SK-N-SH (cell line): ENCODE measurements around the gene ZNF184. TPM values are rescaled to one million over a fixed set of nuclear protein-coding genes. Genes with fewer than 3 reads are reported as not detected.

Experiments
- CTCF ChIA-PET: fragments of 300-600, 350-600 bp; formaldehyde crosslinking; extraction: SDS; loops from one replicate; lab custom pipeline; 2021; lab: Yijun Ruan, JAX
- POLR2A ChIA-PET: fragments of 350-600 bp; sonication (Branson Sonifier 250); formaldehyde crosslinking; extraction: SDS; loops from one replicate; lab custom pipeline; 2020; ENCODE audit warnings: antibody characterized with exemption, inconsistent platforms; lab: Yijun Ruan, JAX
- DNase-seq: peaks from one replicate; pipeline ENCODE4 v3.0.0; 2012
- H2AFZ ChIP-seq: fragments of 200-600 bp; sonication (generic); 2 replicates; pipeline ENCODE4 v1.8.1; 2016; ENCODE audit warnings: antibody characterized with exemption, mild to moderate bottlenecking, low read depth
- H3F3A ChIP-seq: fragments of 200-600 bp; sonication (generic); replicated peaks from 2 replicates; pipeline ENCODE3; 2016; ENCODE audit warnings: antibody characterized with exemption, mild to moderate bottlenecking; ENCODE audit not compliant: insufficient read depth
- H3K27ac ChIP-seq, 2 experiments: fragments of 200-500 bp in 1 of 2; fragments of 200-600 bp in 1 of 2; sonication (Bioruptor generic) in 1 of 2; sonication (generic), shearing (Covaris generic) in 1 of 2; 2 replicates each; pipeline versions ENCODE4 v1.5.1 to v1.6.1; 2014 to 2016; ENCODE audit warnings: low read depth in 2 of 2, inconsistent platforms in 1 of 2, low read length in 1 of 2, mild to moderate bottlenecking in 1 of 2, mixed read lengths in 1 of 2
- H3K27me3 ChIP-seq: fragments of 200-600 bp; sonication (generic), shearing (Covaris generic); 2 replicates; pipeline ENCODE4 v1.6.1; 2016; ENCODE audit warnings: mixed run types; ENCODE audit not compliant: insufficient read depth
- H3K36me3 ChIP-seq, 2 experiments: fragments of 200-500 bp in 1 of 2; fragments of 200-600 bp in 1 of 2; sonication (Bioruptor generic) in 1 of 2; sonication (generic) in 1 of 2; replicated peaks in 1 of 2; 2 replicates each; pipeline versions ENCODE3 to v1.5.1; 2014 to 2016; ENCODE audit warnings: low read length in 1 of 2, mild to moderate bottlenecking in 1 of 2; ENCODE audit not compliant: insufficient read depth in 2 of 2, control insufficient read depth in 1 of 2
- H3K4me1 ChIP-seq, 2 experiments: fragments of 200-500 bp in 1 of 2; fragments of 200-600 bp in 1 of 2; sonication (Bioruptor generic) in 1 of 2; sonication (generic), shearing (Covaris generic) in 1 of 2; 2 replicates each; pipeline versions ENCODE4 v1.5.1 to v1.6.1; 2014 to 2016; ENCODE audit warnings: low read depth in 1 of 2, low read length in 1 of 2, mixed run types in 1 of 2; ENCODE audit not compliant: insufficient read depth in 2 of 2, control insufficient read depth in 1 of 2
- H3K4me2 ChIP-seq: fragments of 200-600 bp; sonication (generic), shearing (Covaris generic); 2 replicates; pipeline ENCODE4 v1.6.1; 2017; ENCODE audit warnings: mixed run types
- H3K4me3 ChIP-seq, 2 experiments: fragments of 200-500 bp in 1 of 2; fragments of 200-600 bp in 1 of 2; sonication (Bioruptor generic) in 1 of 2; sonication (generic), shearing (Covaris generic) in 1 of 2; 2 replicates each; pipeline versions ENCODE4 v1.5.1 to v1.8.1; 2014 to 2016; ENCODE audit warnings: low read depth in 2 of 2, inconsistent platforms in 1 of 2, low read length in 1 of 2, mild to moderate bottlenecking in 1 of 2, mixed read lengths in 1 of 2, moderate library complexity in 1 of 2
- H3K79me2 ChIP-seq: fragments of 200-600 bp; sonication (generic); 2 replicates; pipeline ENCODE4 v1.8.1; 2017; ENCODE audit warnings: mild to moderate bottlenecking; ENCODE audit not compliant: insufficient read depth
- H3K9ac ChIP-seq: fragments of 200-600 bp; sonication (generic); 2 replicates; pipeline ENCODE4 v1.6.1; 2017; ENCODE audit warnings: mixed run types
- H3K9me2 ChIP-seq: fragments of 200-600 bp; sonication (generic); 2 replicates; pipeline ENCODE4 v1.6.1; 2017; ENCODE audit warnings: mixed run types
- H3K9me3 ChIP-seq: fragments of 200-600 bp; sonication (generic); 2 replicates; pipeline ENCODE4 v1.6.1; 2017; ENCODE audit warnings: mixed run types, mild to moderate bottlenecking, moderate library complexity
- H4K20me1 ChIP-seq: fragments of 200-600 bp; sonication (generic); 2 replicates; pipeline ENCODE4 v1.6.1; 2017; ENCODE audit warnings: mild to moderate bottlenecking, mixed run types; ENCODE audit not compliant: insufficient read depth
- CHD2 ChIP-seq: fragments of 150-350 bp; IDR thresholded peaks from 2 replicates; pipeline ENCODE4 v1.6.1; 2018; ENCODE audit warnings: low read length; ENCODE audit not compliant: partially characterized antibody
- ELF1 ChIP-seq: IDR thresholded peaks from 2 replicates; pipeline ENCODE4 v1.4.0; 2012
- EP300 ChIP-seq, 2 experiments: IDR thresholded peaks; 2 replicates each; pipeline versions ENCODE4 v1.4.0 to v1.6.1; 2012; ENCODE audit warnings: borderline replicate concordance in 1 of 2, low read depth in 1 of 2, low read length in 1 of 2
- FOXM1 ChIP-seq: IDR thresholded peaks from 2 replicates; pipeline ENCODE4 v1.4.0; 2012; ENCODE audit warnings: low read depth, mild to moderate bottlenecking
- GATA2 ChIP-seq: sonication (generic); formaldehyde crosslinking; IDR thresholded peaks from 2 replicates; pipeline ENCODE4 v1.5.0; 2020; ENCODE audit warnings: mild to moderate bottlenecking, missing genetic modification reagents
- JUND ChIP-seq: IDR thresholded peaks from 2 replicates; pipeline ENCODE4 v1.4.0; 2012
- MEF2A ChIP-seq: IDR thresholded peaks from 2 replicates; pipeline ENCODE4 v1.4.0; 2012; ENCODE audit warnings: low read depth, borderline replicate concordance
- MXI1 ChIP-seq: IDR thresholded peaks from 2 replicates; pipeline ENCODE4 v1.6.1; 2012; ENCODE audit warnings: mild to moderate bottlenecking, low read depth, low read length, improper control_type of control experiment
- NFIC ChIP-seq: IDR thresholded peaks from 2 replicates; pipeline ENCODE4 v1.4.0; 2012; ENCODE audit warnings: borderline replicate concordance
- NRF1 ChIP-seq: IDR thresholded peaks from 2 replicates; pipeline ENCODE4 v1.6.1; 2012; ENCODE audit warnings: low read depth, mild to moderate bottlenecking, low read length
- POLR2AphosphoS5 ChIP-seq: IDR thresholded peaks from 2 replicates; pipeline ENCODE4 v1.6.1; 2012; ENCODE audit warnings: low read depth, low read length
- RAD21 ChIP-seq: IDR thresholded peaks from 2 replicates; pipeline ENCODE4 v1.6.1; 2012; ENCODE audit warnings: mild to moderate bottlenecking, low read length
- RCOR1 ChIP-seq: fragments of 150-350 bp; IDR thresholded peaks from 2 replicates; pipeline ENCODE4 v1.6.1; 2017; ENCODE audit warnings: antibody characterized with exemption, low read length
- RFX5 ChIP-seq: IDR thresholded peaks from 2 replicates; pipeline ENCODE4 v1.6.1; 2012; ENCODE audit warnings: mild to moderate bottlenecking, improper control_type of control experiment, low read length
- RXRA ChIP-seq: IDR thresholded peaks from 2 replicates; pipeline ENCODE4 v1.4.0; 2012; ENCODE audit warnings: low read depth, mild to moderate bottlenecking, borderline replicate concordance
- SIN3A ChIP-seq: IDR thresholded peaks from 2 replicates; pipeline ENCODE4 v1.6.1; 2012; ENCODE audit warnings: low read depth, mild to moderate bottlenecking, low read length, moderate library complexity, borderline replicate concordance
- SMC3 ChIP-seq: IDR thresholded peaks from 2 replicates; pipeline ENCODE4 v1.6.1; 2012; ENCODE audit warnings: low read depth, low read length, improper control_type of control experiment
- TAF1 ChIP-seq: IDR thresholded peaks from 2 replicates; pipeline ENCODE4 v1.6.1; 2012; ENCODE audit warnings: low read depth, mild to moderate bottlenecking, low read length, moderate library complexity, borderline replicate concordance
- TCF12 ChIP-seq: IDR thresholded peaks from 2 replicates; pipeline ENCODE4 v1.4.0; 2012
- TEAD4 ChIP-seq: IDR thresholded peaks from 2 replicates; pipeline ENCODE4 v1.4.0; 2012; ENCODE audit warnings: mild to moderate bottlenecking, borderline replicate concordance; ENCODE audit not compliant: insufficient read depth
- USF2 ChIP-seq: fragments of 150-350 bp; IDR thresholded peaks from 2 replicates; pipeline ENCODE4 v1.6.1; 2017; ENCODE audit warnings: antibody characterized with exemption, low read length, low read depth, borderline replicate concordance
- WGBS: methylation state at CpG from one replicate; pipeline ENCODE4 v1.1.6; 2017; ENCODE audit warnings: low lambda C conversion rate; 5-methylcytosine and 5-hydroxymethylcytosine counted together
- polyA plus RNA-seq, 3 experiments: library from polyadenylated mRNA; depleted of rRNA; stranded (reverse); fragments of >200 nt; gene quantifications; 2 replicates each; pipeline ENCODE4 v1.2.3, GENCODE V29; 2012
- TF ChIP-seq, protein P1 (sequence below): IDR thresholded peaks from 2 replicates; pipeline ENCODE4; 2012

ZNF184 gene
- polyA plus RNA-seq, 1 of the 3 experiments (the other 2 are of a cell fraction): 1.6 TPM

GRCh38 chr6:27468334-27468733 is 4.6 kb downstream of the ZNF184 start:
- H3K27ac ChIP-seq: no peak overlapping the region
- no peak overlapping the region for H3K4me3 ChIP-seq
- no peaks in the 10 kb centered on the region for H3K9me2 ChIP-seq
- POLR2A ChIA-PET: no interaction called here
- peaks cover 8% of the 10 kb centered on the region for H3F3A ChIP-seq
- peaks cover 36 to 56% of the 10 kb centered on the region in 2 experiments for H3K36me3 ChIP-seq
- no peak overlapping the region for H2AFZ ChIP-seq
- no peak overlapping the region for H3K9ac ChIP-seq
- DNase-seq: no peak
- no peaks in the 10 kb centered on the region for H4K20me1 ChIP-seq
- H3K4me1 ChIP-seq: peaks cover 0 to 8% of the 10 kb centered on the region in 2 experiments; a peak in 3 of 4 replicates
- no peak for TF ChIP-seq SIN3A
- TF ChIP-seq RCOR1: no peak
- no peak for TF ChIP-seq TEAD4
- TF ChIP-seq ELF1: no peak
- TF ChIP-seq, all 33 proteins: peak for 0
- Histone ChIP-seq H3K27me3 (no peaks in the 10 kb centered on the region), H3K4me2 (no peak overlapping the region), H3K9me3 (peaks cover 5% of the 10 kb centered on the region; the same call in 1 of the 2 replicates), H3K79me2 (peaks cover 35% of the 10 kb centered on the region)
- CTCF ChIA-PET: no interaction called here

DNA sequence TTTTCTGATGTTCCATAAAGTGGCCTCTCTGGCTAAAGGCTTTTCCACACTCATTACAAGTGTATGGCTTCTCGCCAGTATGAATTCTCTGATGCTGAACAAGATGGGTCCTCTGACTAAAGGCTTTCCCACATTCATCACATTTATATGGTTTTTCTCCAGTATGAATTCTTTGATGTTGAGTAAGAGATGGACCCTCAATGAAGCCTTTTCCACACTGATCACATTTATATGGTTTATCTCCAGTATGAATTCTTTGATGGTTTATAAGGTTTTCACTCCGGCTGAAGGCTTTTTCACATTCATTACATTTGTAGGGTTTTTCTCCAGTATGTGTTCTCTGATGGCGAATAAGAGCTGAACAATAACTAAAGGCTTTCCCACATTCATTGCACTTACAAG is 20.4 kb downstream of the ZNF184 start:
- no peaks in the 10 kb centered on the region for H3K79me2 ChIP-seq
- peaks cover 60% of the 10 kb centered on the region for H3K9me3 ChIP-seq
- no peak for DNase-seq
- TF ChIP-seq MXI1 (no peak), POLR2AphosphoS5 (no peak), TAF1 (no peak), USF2 (no peak), ELF1 (no peak), TEAD4 (no peak), CHD2 (no peak)
- H3F3A ChIP-seq: no peaks in the 10 kb centered on the region
- peaks cover 70 to 87% of the 10 kb centered on the region in 2 experiments for H3K36me3 ChIP-seq
- ChIA-PET POLR2A (no interaction called here), CTCF (no interaction called here)
- no peak overlapping the region; a peak in 1 of 4 replicates for H3K4me3 ChIP-seq
- H3K4me2 ChIP-seq: no peak overlapping the region
- 95% methylated on average over 3 of the region's 3 CpGs for WGBS
- no peaks in the 10 kb centered on the region for H3K27me3 ChIP-seq
- H3K4me1 ChIP-seq: no peaks in the 10 kb centered on the region
- H4K20me1 ChIP-seq: no peaks in the 10 kb centered on the region
- H2AFZ ChIP-seq: no peak overlapping the region
- H3K9me2 ChIP-seq: no peaks in the 10 kb centered on the region
- H3K9ac ChIP-seq: no peak overlapping the region
- H3K27ac ChIP-seq: no peak overlapping the region

DNA sequence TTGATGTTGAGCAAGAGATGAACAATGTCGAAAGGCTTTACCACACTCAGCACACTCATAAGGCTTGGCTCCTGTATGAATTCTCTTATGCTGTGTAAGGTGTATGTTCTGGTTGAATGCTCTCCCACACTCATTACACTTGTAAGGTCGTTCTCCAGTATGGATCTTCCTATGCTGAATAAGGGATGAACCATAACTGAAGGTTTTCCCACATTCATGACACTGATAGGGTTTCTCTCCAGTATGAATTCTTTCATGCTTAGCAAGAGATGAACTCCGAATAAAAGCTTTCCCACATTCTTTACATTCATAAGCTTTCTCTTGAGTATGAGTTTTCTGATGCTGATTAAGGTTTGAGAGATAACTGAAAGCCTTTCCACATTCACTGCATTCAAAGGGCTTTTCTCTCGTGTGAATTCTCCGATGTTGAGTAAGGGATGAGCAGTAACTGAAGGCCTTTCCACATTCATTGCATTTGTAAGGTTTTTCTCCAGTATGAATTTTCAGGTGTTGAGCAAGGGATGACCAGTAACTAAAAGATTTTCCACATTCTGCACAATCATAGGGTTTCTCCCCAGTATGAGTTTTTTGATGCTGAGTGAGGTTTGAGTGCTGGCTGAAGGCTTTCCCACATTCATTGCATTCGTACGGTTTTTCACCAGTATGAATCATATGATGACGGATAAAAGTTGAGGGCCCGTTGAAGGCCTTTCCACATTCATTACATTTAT is 21.1 kb downstream of the ZNF184 start:
- Histone ChIP-seq H3K27ac (no peak overlapping the region), H3F3A (no peaks in the 10 kb centered on the region), H3K9me2 (no peaks in the 10 kb centered on the region), H3K9me3 (peaks cover 59% of the 10 kb centered on the region), H3K27me3 (no peaks in the 10 kb centered on the region), H3K36me3 (peaks cover 64 to 81% of the 10 kb centered on the region in 2 experiments), H3K4me2 (no peak overlapping the region), H3K4me3 (no peak overlapping the region; a peak in 1 of 4 replicates), H3K9ac (no peak overlapping the region), H2AFZ (no peak overlapping the region), H3K79me2 (no peaks in the 10 kb centered on the region), H4K20me1 (no peaks in the 10 kb centered on the region), H3K4me1 (no peaks in the 10 kb centered on the region)
- ChIA-PET CTCF (no interaction called here), POLR2A (no interaction called here)
- 92% methylated on average over 9 of the region's 9 CpGs for WGBS
- DNase-seq: no peak
- no peak for TF ChIP-seq RFX5
- TF ChIP-seq JUND: no peak
- TF ChIP-seq NRF1: no peak
- no peak for TF ChIP-seq SMC3
- TF ChIP-seq, protein P1, sequence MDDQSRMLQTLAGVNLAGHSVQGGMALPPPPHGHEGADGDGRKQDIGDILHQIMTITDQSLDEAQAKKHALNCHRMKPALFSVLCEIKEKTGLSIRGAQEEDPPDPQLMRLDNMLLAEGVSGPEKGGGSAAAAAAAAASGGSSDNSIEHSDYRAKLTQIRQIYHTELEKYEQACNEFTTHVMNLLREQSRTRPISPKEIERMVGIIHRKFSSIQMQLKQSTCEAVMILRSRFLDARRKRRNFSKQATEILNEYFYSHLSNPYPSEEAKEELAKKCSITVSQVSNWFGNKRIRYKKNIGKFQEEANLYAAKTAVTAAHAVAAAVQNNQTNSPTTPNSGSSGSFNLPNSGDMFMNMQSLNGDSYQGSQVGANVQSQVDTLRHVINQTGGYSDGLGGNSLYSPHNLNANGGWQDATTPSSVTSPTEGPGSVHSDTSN: no peak
- no peak for TF ChIP-seq NFIC
- no peak for TF ChIP-seq TEAD4
- no peak for TF ChIP-seq MXI1
- no peak for TF ChIP-seq GATA2 (CRISPR knock-in tag)
- TF ChIP-seq TAF1: no peak
- no peak for TF ChIP-seq EP300 (IDR thresholded peaks at IDR 0.05; ENCODE audit: borderline replicate concordance in 1 of 2, low read depth in 1 of 2, low read length in 1 of 2)
- no peak for TF ChIP-seq RAD21
- TF ChIP-seq RXRA: no peak
- TF ChIP-seq TCF12: no peak
- no peak for TF ChIP-seq FOXM1
- TF ChIP-seq RCOR1: no peak
- no peak for TF ChIP-seq MEF2A
